ENCODE results near the gene HLA-DPA1.

- TF ChIP-seq CTCF (IDR thresholded peaks at IDR 0.05) (no peak), EZH2 (IDR thresholded peaks at IDR 0.05; ENCODE audit: borderline replicate concordance, insufficient read depth, low read depth, low read length, poor library complexity, severe bottlenecking) (no peak)
Measured at GRCh38 chr6:33078919-33079521, 5.6 kb upstream of the HLA-DPA1 start.
